Breast epithelium (tissue), 4 donors: Measurements from ENCODE around the gene TNK1. TPM values are rescaled to one million over a fixed set of nuclear protein-coding genes. Genes with fewer than 3 reads are reported as not detected.

Source experiments
- DNase-seq, 2 donors: peaks; one replicate each; pipeline ENCODE4 v3.0.0-alpha.2; 2019; ENCODE audit warnings: low spot score in 2 of 2
- H3K27ac ChIP-seq, 2 donors: fragments of 200-600 bp; sonication (generic) in 1 of 2; one replicate each; pipeline ENCODE4 v1.5.1; 2016 to 2019; ENCODE audit warnings: mild to moderate bottlenecking in 1 of 2
- H3K27me3 ChIP-seq, 2 donors: fragments of 200-600 bp; sonication (generic) in 1 of 2; one replicate each; pipeline versions ENCODE4 v1.5.1 to v1.6.0; 2017 to 2019; ENCODE audit warnings: control low read depth in 1 of 2, mild to moderate bottlenecking in 1 of 2
- H3K36me3 ChIP-seq: fragments of 200-600 bp; one replicate; pipeline ENCODE4 v1.5.1; 2019
- H3K4me1 ChIP-seq, 2 donors: fragments of 200-600 bp; sonication (generic); one replicate each; pipeline ENCODE4 v1.5.1; 2016 to 2019; ENCODE audit warnings: control low read depth in 1 of 2
- H3K4me3 ChIP-seq, 3 donors: fragments of 200-600 bp; sonication (generic); 1 replicate in 2 of 3; 2 replicates in 1 of 3; pipeline ENCODE4 v1.5.1; 2016 to 2019; ENCODE audit warnings: mild to moderate bottlenecking in 3 of 3, moderate library complexity in 2 of 3
- H3K9me3 ChIP-seq, 2 donors: fragments of 200-600 bp; sonication (generic) in 1 of 2; one replicate each; pipeline ENCODE4 v1.5.1; 2016 to 2019; ENCODE audit warnings: control low read depth in 1 of 2
- POLR2A ChIP-seq: fragments of 450-650 bp; IDR thresholded peaks from one replicate; pipeline ENCODE4 v1.6.1; 2016; ENCODE audit warnings: antibody characterized with exemption, mild to moderate bottlenecking, moderate library complexity
- POLR2AphosphoS5 ChIP-seq, 3 donors: sonication (generic); formaldehyde crosslinking; IDR thresholded peaks; one replicate each; pipeline ENCODE4 v1.6.1; 2017; ENCODE audit warnings: antibody characterized with exemption in 3 of 3
- intact Hi-C: fragments of 100-400 bp; cut with DNase I; formaldehyde crosslinking; loops from one replicate; pipeline ENCODE4 v1.15.1; 2023; ENCODE audit warnings: low total_unique reads
- total RNA-seq, 3 donors: library from RNA; depleted of rRNA; stranded (reverse); fragments of >200 nt; gene quantifications; one replicate each; pipeline ENCODE4 v1.1.0, GENCODE V29; 2016
- TF ChIP-seq, protein P1 (sequence below), 3 donors: fragments of 450-650 bp; IDR thresholded peaks; one replicate each; pipeline ENCODE4 v1.5.1; 2016 to 2017; ENCODE audit warnings: antibody characterized with exemption in 3 of 3, mild to moderate bottlenecking in 3 of 3, moderate library complexity in 3 of 3

Gene TNK1
- total RNA-seq, 3 donors from 2014 or later, result 1.1 to 22.1 (median 14.4) TPM

GRCh38 chr17:7429722-7430121, 48.8 kb downstream of the TNK1 start:
- no peaks in the 10 kb centered on the region for H3K27me3 ChIP-seq
- H3K4me1 ChIP-seq, result no peaks in the 10 kb centered on the region
- intact Hi-C loops, result loop anchor here (10.0 kb wide), 2 partner anchors 55 to 75 kb away; partner anchors contain the start of genes KCTD11, POLR2A, SLC35G6 and TMEM95
- TF ChIP-seq POLR2AphosphoS5 (IDR thresholded peaks at IDR 0.05), result no peak
- no peak for TF ChIP-seq POLR2A
- TF ChIP-seq, protein P1, sequence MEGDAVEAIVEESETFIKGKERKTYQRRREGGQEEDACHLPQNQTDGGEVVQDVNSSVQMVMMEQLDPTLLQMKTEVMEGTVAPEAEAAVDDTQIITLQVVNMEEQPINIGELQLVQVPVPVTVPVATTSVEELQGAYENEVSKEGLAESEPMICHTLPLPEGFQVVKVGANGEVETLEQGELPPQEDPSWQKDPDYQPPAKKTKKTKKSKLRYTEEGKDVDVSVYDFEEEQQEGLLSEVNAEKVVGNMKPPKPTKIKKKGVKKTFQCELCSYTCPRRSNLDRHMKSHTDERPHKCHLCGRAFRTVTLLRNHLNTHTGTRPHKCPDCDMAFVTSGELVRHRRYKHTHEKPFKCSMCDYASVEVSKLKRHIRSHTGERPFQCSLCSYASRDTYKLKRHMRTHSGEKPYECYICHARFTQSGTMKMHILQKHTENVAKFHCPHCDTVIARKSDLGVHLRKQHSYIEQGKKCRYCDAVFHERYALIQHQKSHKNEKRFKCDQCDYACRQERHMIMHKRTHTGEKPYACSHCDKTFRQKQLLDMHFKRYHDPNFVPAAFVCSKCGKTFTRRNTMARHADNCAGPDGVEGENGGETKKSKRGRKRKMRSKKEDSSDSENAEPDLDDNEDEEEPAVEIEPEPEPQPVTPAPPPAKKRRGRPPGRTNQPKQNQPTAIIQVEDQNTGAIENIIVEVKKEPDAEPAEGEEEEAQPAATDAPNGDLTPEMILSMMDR (IDR thresholded peaks at IDR 0.05), result no peak
- DNase-seq, result no peak
- H3K36me3 ChIP-seq, result no peaks in the 10 kb centered on the region
- H3K9me3 ChIP-seq, result no peaks in the 10 kb centered on the region
- H3K4me3 ChIP-seq, result no peak overlapping the region
- H3K27ac ChIP-seq, result no peak overlapping the region

- H3K4me3 ChIP-seq, result no peak overlapping the region
- peaks cover 0 to 3% of the 10 kb centered on the region in 2 donors for H3K4me1 ChIP-seq
- H3K27ac ChIP-seq, result no peak overlapping the region
- H3K9me3 ChIP-seq, result no peaks in the 10 kb centered on the region
- intact Hi-C loops, result loop anchor here (10.0 kb wide), 2 partner anchors 54 to 76 kb away; partner anchors contain the start of genes KCTD11, POLR2A, SLC35G6 and TMEM95
- no peak for TF ChIP-seq POLR2AphosphoS5 (IDR thresholded peaks at IDR 0.05)
- TF ChIP-seq, protein P1 (IDR thresholded peaks at IDR 0.05), result no peak
- TF ChIP-seq POLR2A, result no peak
- no peaks in the 10 kb centered on the region for H3K36me3 ChIP-seq
- no peak for DNase-seq
- H3K27me3 ChIP-seq, result no peaks in the 10 kb centered on the region
Observed at GRCh38 chr17:7431231-7431630, 50.3 kb downstream of the TNK1 start.

- no peaks in the 10 kb centered on the region for H3K27me3 ChIP-seq
- TF ChIP-seq, protein P1 (IDR thresholded peaks at IDR 0.05), result no peak
- TF ChIP-seq POLR2A (no peak), POLR2AphosphoS5 (IDR thresholded peaks at IDR 0.05) (no peak)
- H3K9me3 ChIP-seq, result no peaks in the 10 kb centered on the region
- H3K4me3 ChIP-seq, result no peak overlapping the region
- H3K27ac ChIP-seq, result no peak overlapping the region
- DNase-seq, result no peak
- H3K36me3 ChIP-seq, result no peaks in the 10 kb centered on the region
- intact Hi-C loops, result loop anchor here (10.0 kb wide), 2 partner anchors 53 to 77 kb away; partner anchors contain the start of genes KCTD11, POLR2A, SLC35G6 and TMEM95
- peaks cover 0 to 7% of the 10 kb centered on the region in 2 donors for H3K4me1 ChIP-seq
Observed at GRCh38 chr17:7432296-7432695, 51.4 kb downstream of the TNK1 start.

- H3K27ac ChIP-seq, result peak overlapping the region; percentile 91 to 93
- H3K4me1 ChIP-seq, result peaks cover 8 to 21% of the 10 kb centered on the region in 2 donors
- DNase-seq, result peak in 1 of 2 donors; percentile 63
- H3K27me3 ChIP-seq, result no peaks in the 10 kb centered on the region
- TF ChIP-seq, protein P1 (IDR thresholded peaks at IDR 0.05), result no peak
- no peak for TF ChIP-seq POLR2AphosphoS5 (IDR thresholded peaks at IDR 0.05)
- no peak for TF ChIP-seq POLR2A
- peak overlapping the region; percentile 46 to 81 (median 62) for H3K4me3 ChIP-seq
- no peaks in the 10 kb centered on the region for H3K9me3 ChIP-seq
- intact Hi-C loops, result loop anchor here (10.0 kb wide), 2 partner anchors 49 to 81 kb away; partner anchors contain the start of genes KCTD11, POLR2A, SLC35G6 and TMEM95
- no peaks in the 10 kb centered on the region for H3K36me3 ChIP-seq
Observed at GRCh38 chr17:7435676-7436555, 55.0 kb downstream of the TNK1 start.
